Heart left ventricle (tissue), 13 donors: ENCODE measurements around the gene CASK.

Experiments used
- POLR2A ChIP-seq, 2 donors: fragments of 450-650 bp; IDR thresholded peaks; one replicate each; pipeline ENCODE4 v1.6.1; 2017; ENCODE audit warnings: antibody characterized with exemption in 2 of 2, mild to moderate bottlenecking in 2 of 2, moderate library complexity in 2 of 2
- TF ChIP-seq, protein P1 (sequence below), 12 donors: fragments of 200-600 bp; sonication (generic) in 4 of 12; IDR thresholded peaks; one replicate each; pipeline versions ENCODE4 v1.5.0 to v1.8.0; 2018 to 2022; ENCODE audit warnings: antibody characterized with exemption in 12 of 12, mild to moderate bottlenecking in 5 of 12
- donor health status: ischemic (EF 13 %, LVEDD 7.1; RV severe dilation, severe dysfunction).
- donor health status: DM: no; HTN: yes; CAD: no.
- donor health status: DM: no; HTN: no; CAD: no.
- donor health status: ischemic (EF 25% LVEDD 6.9; RV normal size, moderate dysfunction).
- donor health status: ischemic (EF 25% LVEDD 5.7; RV mildly dilated, moderate dysfunction).
- donor health status: ischemic (EF 35%, LVEDD 5.7; RV mildly dilated, moderate dysfunction).
- donor health status: nonischemic (EF 11% LVEDD 7.7; RV severe dilation, severe dysfunction).
- donor health status: DM: yes; HTN: yes; CAD: no.
- donor health status: PGD.
- donor health status: ischemic (EF 29% LVEDD 5.4; RV normal size, mild dysfunction).
- donor health status: nonischemic (EF 23%, LVEDD 6.1; RV moderate dilation, normal function).

DNA sequence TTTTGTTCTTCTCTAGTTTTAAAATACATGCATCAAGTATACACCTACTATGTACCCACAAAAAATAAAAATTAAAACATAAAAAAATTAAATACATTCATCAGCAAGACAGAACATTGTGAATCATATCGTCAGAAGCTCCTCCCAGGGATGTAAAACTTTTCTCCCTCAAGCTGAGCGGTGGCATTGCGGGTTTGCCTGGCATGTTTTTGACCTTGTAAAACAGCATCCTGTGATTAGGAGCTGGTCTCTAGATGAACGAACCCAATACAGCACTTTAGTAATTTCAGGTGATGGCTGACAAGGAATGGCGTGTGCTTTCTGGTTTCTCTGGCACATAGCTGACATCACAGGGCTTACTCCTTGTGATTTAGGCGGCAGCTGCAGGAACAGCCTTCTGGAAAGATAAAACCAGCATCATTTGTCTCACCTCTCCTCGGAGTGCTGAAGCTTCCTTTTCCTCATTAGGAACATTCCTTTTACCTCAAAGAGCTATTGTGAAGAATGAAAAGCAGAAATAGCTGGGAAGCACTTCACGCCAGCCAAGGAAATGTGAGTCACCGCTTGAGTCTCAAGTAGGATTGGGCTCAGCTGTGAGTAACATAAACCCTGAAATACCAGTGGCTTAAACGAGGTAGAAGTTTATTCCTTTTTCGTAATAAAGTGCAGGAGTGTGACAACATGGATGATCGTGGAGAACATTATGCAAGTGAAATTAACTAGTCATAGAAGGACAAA, 431.9 kb downstream of the CASK start:
- TF ChIP-seq, protein P1, sequence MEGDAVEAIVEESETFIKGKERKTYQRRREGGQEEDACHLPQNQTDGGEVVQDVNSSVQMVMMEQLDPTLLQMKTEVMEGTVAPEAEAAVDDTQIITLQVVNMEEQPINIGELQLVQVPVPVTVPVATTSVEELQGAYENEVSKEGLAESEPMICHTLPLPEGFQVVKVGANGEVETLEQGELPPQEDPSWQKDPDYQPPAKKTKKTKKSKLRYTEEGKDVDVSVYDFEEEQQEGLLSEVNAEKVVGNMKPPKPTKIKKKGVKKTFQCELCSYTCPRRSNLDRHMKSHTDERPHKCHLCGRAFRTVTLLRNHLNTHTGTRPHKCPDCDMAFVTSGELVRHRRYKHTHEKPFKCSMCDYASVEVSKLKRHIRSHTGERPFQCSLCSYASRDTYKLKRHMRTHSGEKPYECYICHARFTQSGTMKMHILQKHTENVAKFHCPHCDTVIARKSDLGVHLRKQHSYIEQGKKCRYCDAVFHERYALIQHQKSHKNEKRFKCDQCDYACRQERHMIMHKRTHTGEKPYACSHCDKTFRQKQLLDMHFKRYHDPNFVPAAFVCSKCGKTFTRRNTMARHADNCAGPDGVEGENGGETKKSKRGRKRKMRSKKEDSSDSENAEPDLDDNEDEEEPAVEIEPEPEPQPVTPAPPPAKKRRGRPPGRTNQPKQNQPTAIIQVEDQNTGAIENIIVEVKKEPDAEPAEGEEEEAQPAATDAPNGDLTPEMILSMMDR (IDR thresholded peaks at IDR 0.05), result no peak
- TF ChIP-seq POLR2A (IDR thresholded peaks at IDR 0.05), result no peak
